A673 (cell line): ENCODE results near the gene GDF11. TPM values are rescaled to one million over a fixed set of nuclear protein-coding genes. Genes with fewer than 3 reads are reported as not detected.

Experiments
- BruUV-seq: library from RNA; stranded (reverse); fragments of 400-500 nt; replicated peaks from 2 replicates; lab custom pipeline; 2021; lab: Mats Ljungman, UMichigan
- CTCF ChIA-PET: fragments of 300-600 bp; sonication (Branson Sonifier 250); formaldehyde crosslinking; loops from one replicate; lab custom pipeline; 2022; ENCODE audit warnings: antibody characterized with exemption; lab: Charles Lee
- POLR2A ChIA-PET: fragments of 300-600 bp; sonication (Branson Sonifier 250); formaldehyde crosslinking; loops from one replicate; lab custom pipeline; 2022; ENCODE audit warnings: antibody characterized with exemption; ENCODE audit not compliant: low non-redundant PET; lab: Charles Lee
- DNase-seq: peaks from one replicate; pipeline ENCODE4 v3.0.0-alpha.2; 2015; ENCODE audit warnings: low spot score
- H3K27ac ChIP-seq: fragments of 200-600 bp; sonication (generic); 2 replicates; pipeline ENCODE4 v1.5.1; 2016; ENCODE audit warnings: mixed run types, low read depth, mild to moderate bottlenecking, mixed read lengths, antibody characterized with exemption, low read length; ENCODE audit not compliant: poor library complexity, severe bottlenecking
- H3K27me3 ChIP-seq: fragments of 200-600 bp; sonication (generic); replicated peaks from 2 replicates; pipeline ENCODE4 v1.6.1; 2017; ENCODE audit warnings: mixed run types, low read depth, mild to moderate bottlenecking, mixed read lengths, antibody characterized with exemption, low read length; ENCODE audit not compliant: insufficient read depth, poor library complexity
- H3K36me3 ChIP-seq: fragments of 200-600 bp; sonication (generic); 2 replicates; pipeline ENCODE4 v1.6.1; 2016; ENCODE audit warnings: mixed run types, mild to moderate bottlenecking, mixed read lengths, antibody characterized with exemption, low read length; ENCODE audit not compliant: insufficient read depth, poor library complexity, severe bottlenecking
- H3K4me1 ChIP-seq: fragments of 200-600 bp; sonication (generic); 2 replicates; pipeline ENCODE4 v1.6.1; 2017; ENCODE audit warnings: mixed run types, mild to moderate bottlenecking, mixed read lengths, antibody characterized with exemption, low read length; ENCODE audit not compliant: insufficient read depth, poor library complexity, severe bottlenecking
- H3K4me3 ChIP-seq: fragments of 200-600 bp; sonication (generic); 2 replicates; pipeline ENCODE4 v1.5.1; 2016; ENCODE audit warnings: low read depth, mixed run types, mild to moderate bottlenecking, mixed read lengths, low read length; ENCODE audit not compliant: poor library complexity, severe bottlenecking
- H3K9me3 ChIP-seq: fragments of 200-600 bp; sonication (generic); 2 replicates; pipeline ENCODE4 v1.6.1; 2016; ENCODE audit warnings: mixed run types, low read depth, mild to moderate bottlenecking, mixed read lengths, antibody characterized with exemption, low read length; ENCODE audit not compliant: poor library complexity, severe bottlenecking
- CTCF ChIP-seq: fragments of 300-800, 200-600 bp; sonication (generic); conservative IDR thresholded peaks from 2 replicates; pipeline ENCODE4 v1.5.1; 2017; ENCODE audit warnings: low read depth, mild to moderate bottlenecking, antibody characterized with exemption, low read length, moderate library complexity, mixed read lengths
- EZH2 ChIP-seq: fragments of 200-600 bp; sonication (generic); IDR thresholded peaks from 2 replicates; pipeline ENCODE4 v1.6.1; 2017; ENCODE audit warnings: borderline replicate concordance, low read depth, mild to moderate bottlenecking, mixed read lengths, antibody characterized with exemption, low read length; ENCODE audit not compliant: poor library complexity, severe bottlenecking
- intact Hi-C: fragments of 100-400 bp; cut with micrococcal nuclease; formaldehyde crosslinking; loops from one replicate; pipeline ENCODE4 v1.10.0; 2022; ENCODE audit not compliant: unreplicated experiment
- total RNA-seq: library from RNA; stranded (reverse); gene quantifications from 2 replicates; pipeline ENCODE4 v1.2.3, GENCODE V29; 2021

GDF11 gene
- total RNA-seq, 1 experiment from 2014 or later, result 38.4 TPM

GRCh38 chr12:55733021-55733555 lies 9.8 kb upstream of the GDF11 start:
- Histone ChIP-seq H3K4me1 (peaks cover 25% of the 10 kb centered on the region), H3K36me3 (no peaks in the 10 kb centered on the region), H3K4me3 (no peak overlapping the region), H3K27me3 (no peaks in the 10 kb centered on the region), H3K9me3 (no peaks in the 10 kb centered on the region), H3K27ac (no peak overlapping the region)
- TF ChIP-seq EZH2, result no peak
- no peak for TF ChIP-seq CTCF
- CTCF ChIA-PET, result no interaction called here
- POLR2A ChIA-PET, result no interaction called here
- no TSS peak for BruUV-seq
- intact Hi-C loops, result no loop called here
- DNase-seq, result no peak

GRCh38 chr12:55733858-55734257 lies 9.1 kb upstream of the GDF11 start:
- H3K27ac ChIP-seq, result no peak overlapping the region
- CTCF ChIA-PET, result interaction anchor here (0.6 to 0.7 kb wide), 2 partner anchors 11 to 54 kb away, joined by 5 to 7 read pairs; no protein-coding TSS in a partner anchor
- no peak overlapping the region for H3K4me3 ChIP-seq
- BruUV-seq, result no TSS peak
- TF ChIP-seq EZH2, result no peak
- TF ChIP-seq CTCF, result no peak
- H3K36me3 ChIP-seq, result no peaks in the 10 kb centered on the region
- H3K9me3 ChIP-seq, result no peaks in the 10 kb centered on the region
- DNase-seq, result no peak
- H3K27me3 ChIP-seq, result no peaks in the 10 kb centered on the region
- H3K4me1 ChIP-seq, result peaks cover 26% of the 10 kb centered on the region
- POLR2A ChIA-PET, result interaction anchor here (0.6 to 0.7 kb wide), 2 partner anchors 12 to 102 kb away, joined by 3 to 4 read pairs; no protein-coding TSS in a partner anchor
- intact Hi-C loops, result no loop called here

- Histone ChIP-seq H3K9me3 (no peaks in the 10 kb centered on the region), H3K4me3 (no peak overlapping the region), H3K27ac (no peak overlapping the region), H3K27me3 (no peaks in the 10 kb centered on the region), H3K36me3 (no peaks in the 10 kb centered on the region), H3K4me1 (peaks cover 25% of the 10 kb centered on the region)
- intact Hi-C loops, result no loop called here
- no TSS peak for BruUV-seq
- DNase-seq, result no peak
- no peak for TF ChIP-seq CTCF
- no peak for TF ChIP-seq EZH2
- ChIA-PET POLR2A (interaction anchor here (0.7 kb wide), 1 partner anchor 13 kb away, joined by 3 read pairs; no protein-coding TSS in a partner anchor), CTCF (interaction anchor here (0.6 kb wide), 1 partner anchor 55 kb away, joined by 5 read pairs; no protein-coding TSS in a partner anchor)
Observed at GRCh38 chr12:55734595-55734994, 8.3 kb upstream of the GDF11 start.
